ENCODE data around the gene ATXN7L2.
A peak's percentile ranks its signal among the peaks of the same experiment; 100 is the strongest.

The ATXN7L2 gene

DNA sequence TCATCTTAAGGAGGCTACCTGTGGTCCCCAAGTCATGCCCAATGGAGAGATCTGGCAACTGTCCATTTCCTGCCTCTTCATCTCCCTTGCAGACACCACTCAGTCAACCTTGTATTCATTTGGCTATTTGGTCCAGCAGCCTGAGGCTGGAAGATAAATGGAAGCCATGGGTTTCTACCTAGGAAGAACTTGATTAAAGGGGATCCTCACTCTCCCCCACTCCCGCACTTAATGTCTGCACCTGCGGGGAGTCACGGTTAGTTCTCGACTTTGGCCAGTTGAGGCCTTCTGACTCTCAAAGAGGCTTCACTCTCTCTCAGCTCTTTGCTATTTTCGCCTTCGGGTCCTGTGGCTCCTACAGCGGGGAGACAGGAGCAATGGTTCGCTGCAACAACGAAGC is 8.4 kb upstream of the ATXN7L2 start:
- DNase-seq (ENCODE audit: low spot score): no peak

DNA sequence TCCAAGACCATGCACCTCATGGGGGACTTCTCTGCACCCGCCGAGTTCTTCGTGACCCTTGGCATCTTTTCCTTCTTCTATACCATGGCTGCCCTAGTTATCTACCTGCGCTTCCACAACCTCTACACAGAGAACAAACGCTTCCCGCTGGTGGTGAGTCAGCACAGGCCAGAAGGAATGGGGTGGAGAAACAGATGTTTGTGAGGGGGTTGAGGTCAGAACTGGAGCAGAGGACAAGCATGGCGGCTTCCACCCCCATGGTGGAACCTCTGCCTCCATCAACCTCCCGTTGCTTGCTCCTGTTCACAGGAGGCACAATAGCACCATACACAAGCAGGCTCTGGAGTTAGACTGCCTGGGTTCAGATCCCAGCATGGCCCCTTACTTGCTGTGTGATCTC is 6.9 kb upstream of the ATXN7L2 start:
- no peak for DNase-seq (ENCODE audit: low spot score)

DNA sequence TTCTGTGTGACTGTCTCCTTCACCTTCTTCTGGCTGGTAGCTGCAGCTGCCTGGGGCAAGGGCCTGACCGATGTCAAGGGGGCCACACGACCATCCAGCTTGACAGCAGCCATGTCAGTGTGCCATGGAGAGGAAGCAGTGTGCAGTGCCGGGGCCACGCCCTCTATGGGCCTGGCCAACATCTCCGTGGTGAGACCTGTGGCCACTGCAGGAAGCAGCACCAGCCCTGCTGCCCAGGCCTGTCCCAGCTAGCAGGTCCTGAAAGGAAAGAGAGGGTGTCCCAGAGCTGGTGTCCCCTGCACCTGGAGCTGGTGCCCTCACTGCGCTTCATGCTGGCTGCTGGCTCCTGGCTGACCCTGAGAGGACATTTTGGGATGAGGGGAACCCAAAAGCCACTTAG is 5.9 kb upstream of the ATXN7L2 start:
- no peak for DNase-seq (ENCODE audit: low spot score)

DNA sequence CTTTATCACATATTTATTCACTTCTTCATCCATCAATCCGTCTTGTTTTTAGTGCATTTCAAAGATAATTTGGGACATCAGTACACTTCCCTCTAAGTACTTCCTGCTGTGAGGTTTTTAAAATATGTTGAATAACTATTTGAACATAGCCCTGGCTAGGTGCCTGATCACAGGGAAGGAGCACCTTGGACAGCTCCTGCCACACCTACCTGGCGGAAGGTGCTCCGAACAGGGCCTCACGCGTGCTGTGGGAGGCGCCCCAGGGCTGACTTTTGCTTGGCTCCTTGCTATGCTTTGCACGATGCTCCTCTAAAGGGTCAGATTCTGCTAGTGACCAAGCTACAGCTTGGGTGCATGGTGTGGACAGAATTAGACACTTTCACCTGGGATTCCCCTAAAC is 4.9 kb upstream of the ATXN7L2 start:
- peak; percentile 39 for DNase-seq (ENCODE audit: low spot score)

DNA sequence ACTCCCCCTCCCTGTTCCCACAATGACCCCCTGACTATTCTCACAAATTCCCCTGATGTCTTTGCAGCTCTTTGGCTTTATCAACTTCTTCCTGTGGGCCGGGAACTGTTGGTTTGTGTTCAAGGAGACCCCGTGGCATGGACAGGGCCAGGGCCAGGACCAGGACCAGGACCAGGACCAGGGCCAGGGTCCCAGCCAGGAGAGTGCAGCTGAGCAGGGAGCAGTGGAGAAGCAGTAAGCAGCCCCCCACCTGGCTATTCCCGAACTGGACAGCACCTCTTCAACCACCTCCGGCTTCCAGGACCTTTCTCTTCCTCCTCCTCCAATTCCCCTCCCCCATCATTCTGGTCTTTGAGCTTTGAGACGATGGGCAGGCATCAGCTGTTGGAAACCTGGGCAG is 4.4 kb upstream of the ATXN7L2 start:
- no peak for DNase-seq (ENCODE audit: low spot score)

DNA sequence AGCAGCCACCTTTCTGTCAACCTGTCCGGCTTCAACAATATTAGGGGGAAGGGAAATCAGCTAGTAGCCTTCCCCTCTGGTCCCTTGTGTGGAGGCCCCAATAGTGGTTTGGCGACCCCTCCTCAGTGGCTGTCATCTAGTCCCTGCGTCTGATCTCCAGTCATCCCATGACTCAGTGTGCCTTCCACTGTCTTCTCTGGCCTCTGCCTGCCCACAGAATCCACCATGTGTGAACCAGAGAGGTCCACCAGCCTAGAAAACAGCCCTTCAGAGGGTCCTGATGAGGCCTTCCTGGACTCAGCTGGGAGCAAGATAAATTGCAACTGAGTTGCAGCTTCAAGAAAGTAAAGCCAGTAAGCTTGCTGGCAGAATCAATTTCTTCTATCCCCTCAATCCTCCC is 3.8 kb upstream of the ATXN7L2 start:
- DNase-seq (ENCODE audit: low spot score): no peak

DNA sequence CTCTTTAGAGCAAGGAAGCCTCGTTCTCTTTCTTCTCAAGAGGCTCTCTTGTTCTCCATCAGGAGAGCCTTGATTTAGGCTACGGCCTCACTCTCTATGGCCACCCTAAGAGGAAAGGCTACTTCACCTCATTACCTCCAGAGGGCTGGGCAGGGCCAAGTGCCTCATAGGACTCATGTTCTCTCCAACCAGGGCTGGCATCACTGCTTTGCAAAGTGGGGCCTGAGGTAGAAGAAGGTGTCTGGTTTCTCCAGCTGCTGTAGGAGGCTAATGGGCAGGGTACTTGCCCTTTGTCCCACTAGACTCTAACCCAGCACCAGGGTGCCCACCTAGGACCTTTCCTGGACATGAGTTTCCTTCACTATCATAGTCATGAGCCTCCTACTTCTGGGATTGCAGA is 2.1 kb upstream of the ATXN7L2 start:
- no peak for DNase-seq (ENCODE audit: low spot score)

DNA sequence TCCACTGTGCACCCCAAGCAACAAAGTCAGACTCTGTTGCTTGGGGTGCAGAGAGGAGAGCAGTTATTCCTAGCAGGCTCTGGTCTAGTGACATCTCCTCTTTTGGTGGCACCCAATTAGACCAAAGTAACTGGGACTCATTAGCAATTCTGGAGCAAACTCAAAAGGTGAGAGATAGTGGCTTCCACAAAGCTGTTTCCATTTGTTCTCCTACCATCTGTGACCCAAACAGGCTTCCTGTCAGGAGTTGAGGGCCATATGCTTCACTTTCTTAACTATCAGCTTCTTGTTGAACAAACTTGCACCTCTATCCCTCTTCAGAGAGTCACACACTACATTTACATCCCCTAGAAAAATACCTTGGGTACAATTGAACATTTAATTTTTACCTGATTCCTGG is 1.5 kb upstream of the ATXN7L2 start:
- DNase-seq (ENCODE audit: low spot score): no peak

DNA sequence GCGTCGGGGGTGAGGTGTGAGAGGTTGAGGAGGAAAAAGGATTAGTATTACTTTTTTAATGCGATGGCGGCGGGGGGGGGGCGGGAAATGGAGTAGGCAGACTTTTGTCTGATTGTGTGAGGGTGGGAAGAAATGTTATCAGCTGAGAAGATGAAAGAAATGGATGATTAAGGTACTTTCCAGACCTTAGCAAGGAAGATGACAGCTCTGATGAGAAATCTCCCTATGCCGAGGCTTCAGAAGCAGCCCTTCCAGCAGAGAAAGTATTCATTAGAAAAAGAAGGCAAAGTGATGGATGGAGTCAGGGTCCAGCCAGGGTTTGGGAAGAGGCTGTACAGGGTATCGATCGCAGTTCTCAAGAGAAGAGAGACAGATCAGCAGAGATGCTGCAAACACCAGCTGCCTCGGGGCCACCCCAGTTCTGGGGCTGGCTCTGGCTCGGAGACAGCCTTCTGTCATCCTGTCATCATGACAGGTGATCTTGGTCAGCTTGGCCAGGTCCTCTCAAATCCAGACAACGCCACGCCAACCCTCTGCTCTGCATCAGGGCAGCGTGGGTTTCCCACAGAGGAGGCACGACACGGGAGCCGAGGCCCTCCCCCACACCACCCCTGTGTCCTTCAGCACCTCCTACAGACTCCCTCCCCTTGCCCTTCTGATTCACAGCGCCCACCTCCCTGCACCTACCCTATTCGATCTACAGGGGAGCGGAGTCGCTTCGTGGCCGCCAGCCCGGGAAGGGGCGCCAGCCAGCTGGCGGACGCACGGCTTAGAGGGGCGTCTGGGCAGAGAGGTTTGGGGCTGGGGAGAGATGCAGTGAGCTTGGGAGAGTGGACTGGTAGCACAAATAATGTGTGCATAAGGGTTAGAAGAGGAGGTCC is 674 bp upstream of the ATXN7L2 start:
- DNase-seq (ENCODE audit: low spot score): peak; percentile 51

DNA sequence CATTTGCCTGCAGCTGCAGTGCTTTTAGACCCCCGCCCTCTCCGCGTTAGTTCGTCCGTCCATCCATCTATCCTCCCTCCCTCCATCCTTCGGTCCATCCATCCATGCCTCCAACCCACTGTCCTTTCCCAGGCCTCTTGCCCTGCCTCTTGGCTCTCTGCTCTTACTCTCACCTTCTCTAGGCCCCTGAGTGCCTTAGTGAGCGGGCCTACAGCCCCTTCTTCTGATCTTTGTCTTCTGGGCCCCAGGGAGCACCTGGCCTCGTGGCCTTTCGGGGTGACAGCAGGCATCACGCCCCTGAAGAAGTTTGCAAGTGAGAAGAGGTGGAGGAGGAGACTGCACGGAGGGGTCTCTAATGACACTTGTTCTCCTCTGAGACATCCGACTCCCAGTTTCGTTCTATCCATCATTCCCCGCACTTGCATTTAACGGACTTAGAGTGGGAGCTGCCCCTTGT is 842 bp downstream of the ATXN7L2 start:
- no peak for DNase-seq (ENCODE audit: low spot score)

DNA sequence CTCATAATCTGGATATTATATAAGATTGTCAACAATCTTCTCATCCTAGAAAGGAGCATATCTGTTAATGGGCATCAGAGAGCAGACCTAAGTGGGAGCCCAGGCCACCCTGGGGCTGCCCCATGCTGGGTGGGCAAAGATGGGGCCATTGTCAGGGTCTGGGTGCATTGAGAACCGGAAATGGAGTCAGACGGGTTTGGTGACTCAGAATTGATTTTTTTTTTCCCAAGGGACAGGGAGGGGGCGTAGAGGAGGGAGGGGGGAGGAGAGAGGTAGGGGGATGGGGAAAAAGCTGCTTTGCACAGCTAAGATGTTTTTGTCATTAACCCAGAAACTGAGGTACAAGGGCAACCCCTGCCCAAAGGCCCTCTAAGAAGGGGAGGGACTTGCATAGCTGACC is 1.3 kb downstream of the ATXN7L2 start:
- no peak for DNase-seq (ENCODE audit: low spot score)

DNA sequence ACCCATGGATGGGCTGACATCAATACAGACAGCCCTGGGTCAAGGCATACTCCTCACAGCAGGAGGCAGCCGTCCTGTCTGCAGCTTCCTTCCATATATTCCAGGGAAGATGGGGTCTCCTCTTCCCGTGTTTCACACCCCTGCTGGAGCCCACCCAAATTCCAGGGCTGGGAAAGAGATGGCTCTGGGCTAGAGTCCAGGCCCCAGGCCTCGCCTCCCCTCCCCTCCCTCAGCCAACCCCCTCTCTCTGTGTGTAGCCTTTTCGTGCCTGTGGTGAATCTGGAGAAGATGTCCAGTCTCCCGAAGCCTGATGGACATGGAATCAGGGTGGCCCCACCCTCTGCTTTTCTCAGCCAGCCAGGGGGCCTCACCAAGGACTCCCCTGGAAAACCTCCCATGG is 3.6 kb downstream of the ATXN7L2 start:
- no peak for DNase-seq (ENCODE audit: low spot score)

DNA sequence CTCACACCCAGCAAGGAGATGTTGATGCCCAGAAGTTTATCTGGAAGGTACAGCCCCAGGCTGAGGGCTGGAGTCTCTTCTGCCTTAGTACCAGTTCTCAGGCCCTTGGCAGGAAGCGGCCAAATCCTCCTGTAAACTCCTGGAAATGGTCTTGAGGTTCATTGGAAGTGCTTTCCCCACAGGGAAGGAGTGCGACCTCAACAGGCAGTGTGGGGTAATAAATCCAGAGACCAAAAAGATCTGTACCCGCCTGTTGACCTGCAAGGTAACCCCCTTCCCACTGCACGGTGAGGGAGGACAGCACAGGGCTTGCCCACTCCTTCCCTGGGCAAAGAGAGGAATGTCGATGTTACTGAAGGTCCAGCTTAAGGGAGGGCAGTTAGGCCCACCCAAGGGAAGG is 4.5 kb downstream of the ATXN7L2 start:
- no peak for DNase-seq (ENCODE audit: low spot score)

DNA sequence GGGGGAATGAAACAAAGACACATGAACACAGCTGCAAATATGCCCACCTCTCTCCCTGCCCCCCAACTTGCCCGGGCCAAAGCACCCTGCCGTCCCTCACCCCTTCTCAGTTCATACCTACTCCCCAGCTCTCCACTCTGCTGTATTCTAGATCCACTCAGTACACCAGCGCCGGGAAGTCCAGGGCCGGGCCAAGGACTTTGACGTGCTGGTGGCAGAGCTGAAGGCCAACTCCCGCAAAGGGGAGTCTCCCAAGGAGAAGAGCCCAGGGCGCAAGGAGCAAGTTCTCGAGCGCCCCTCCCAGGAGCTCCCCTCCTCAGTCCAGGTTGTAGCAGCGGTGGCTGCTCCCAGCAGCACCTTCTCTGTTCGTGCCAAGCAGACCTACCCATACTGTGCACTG is 5.0 kb downstream of the ATXN7L2 start:
- DNase-seq (ENCODE audit: low spot score): no peak

DNA sequence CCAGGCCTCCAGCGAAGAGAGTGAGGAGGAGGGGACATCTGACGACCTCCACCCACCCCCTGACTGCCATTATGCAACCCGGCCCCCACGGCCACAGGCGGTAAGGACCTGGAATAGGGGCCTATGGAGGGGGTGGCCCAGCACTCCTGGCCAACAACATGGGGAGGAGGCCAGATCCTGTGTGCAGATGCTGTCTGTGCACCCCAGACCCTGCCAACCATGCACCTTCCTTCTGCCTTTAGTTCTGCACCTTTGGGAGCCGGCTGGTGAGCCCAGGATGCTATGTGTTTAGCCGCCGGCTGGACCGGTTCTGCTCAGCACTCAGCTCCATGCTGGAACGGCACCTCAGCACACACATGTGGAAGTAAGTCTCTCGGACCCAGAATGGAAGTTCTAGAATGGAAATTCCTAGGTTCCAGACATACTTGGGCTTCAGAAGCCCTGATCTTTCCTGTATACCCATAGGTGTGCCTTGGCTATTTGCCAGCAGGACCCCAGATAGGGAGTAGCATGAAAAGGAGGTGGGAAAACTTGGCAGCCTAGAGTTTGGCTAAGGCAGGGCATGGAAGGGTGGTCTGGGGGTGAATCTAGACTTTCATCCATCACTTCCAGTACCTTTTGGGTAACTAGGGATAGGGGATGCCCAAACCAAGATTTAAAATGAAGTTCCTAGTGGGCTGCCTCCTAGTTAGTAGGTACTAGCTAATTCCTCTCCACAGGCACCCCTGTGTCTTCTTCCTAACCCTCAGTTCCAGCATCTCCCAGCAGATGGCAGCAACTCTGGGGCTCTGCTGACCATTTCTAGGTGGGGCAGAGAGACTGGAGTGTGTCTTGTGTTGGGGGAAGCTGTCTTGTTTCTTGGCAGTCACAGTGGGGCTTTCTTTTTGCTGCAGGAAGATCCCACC is 6.6 kb downstream of the ATXN7L2 start:
- peak; percentile 81 for DNase-seq (ENCODE audit: low spot score)

DNA sequence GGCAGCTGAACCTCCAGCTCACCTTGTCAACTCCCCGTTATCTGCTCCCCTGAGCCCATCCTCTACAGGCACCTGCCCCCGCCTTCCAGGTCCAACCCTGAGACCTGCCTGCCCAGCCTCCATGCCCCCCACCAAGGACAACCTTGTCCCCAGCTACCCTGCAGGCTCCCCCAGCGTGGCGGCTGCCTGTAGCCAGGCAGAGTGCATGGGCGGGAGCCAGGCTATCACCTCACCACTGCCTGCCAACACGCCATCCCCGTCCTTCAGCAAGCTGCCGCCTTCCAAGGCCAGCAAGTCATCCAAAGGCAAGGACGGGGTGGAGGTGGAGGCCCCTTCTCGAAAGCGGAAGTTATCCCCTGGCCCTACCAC is 7.2 kb downstream of the ATXN7L2 start:
- DNase-seq (ENCODE audit: low spot score): no peak

DNA sequence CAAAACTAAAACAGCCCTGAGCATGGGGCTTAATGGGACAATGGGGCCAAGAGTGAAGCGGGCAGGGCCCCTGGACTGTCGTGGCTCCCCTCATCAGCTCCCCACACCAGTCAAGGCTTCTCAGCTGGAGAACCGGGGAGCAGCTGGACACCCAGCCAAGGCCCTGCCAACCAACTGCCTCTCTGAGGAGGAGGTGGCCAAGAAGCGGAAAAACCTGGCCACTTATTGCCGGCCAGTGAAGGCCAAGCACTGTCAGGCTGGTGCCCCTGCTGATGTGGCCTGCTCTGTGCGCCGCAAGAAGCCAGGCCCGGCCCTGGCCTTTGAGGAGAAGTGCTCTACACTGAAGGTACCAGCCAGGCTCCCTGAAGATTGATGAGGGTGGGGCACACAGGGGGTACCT is 7.7 kb downstream of the ATXN7L2 start:
- no peak for DNase-seq (ENCODE audit: low spot score)

DNA sequence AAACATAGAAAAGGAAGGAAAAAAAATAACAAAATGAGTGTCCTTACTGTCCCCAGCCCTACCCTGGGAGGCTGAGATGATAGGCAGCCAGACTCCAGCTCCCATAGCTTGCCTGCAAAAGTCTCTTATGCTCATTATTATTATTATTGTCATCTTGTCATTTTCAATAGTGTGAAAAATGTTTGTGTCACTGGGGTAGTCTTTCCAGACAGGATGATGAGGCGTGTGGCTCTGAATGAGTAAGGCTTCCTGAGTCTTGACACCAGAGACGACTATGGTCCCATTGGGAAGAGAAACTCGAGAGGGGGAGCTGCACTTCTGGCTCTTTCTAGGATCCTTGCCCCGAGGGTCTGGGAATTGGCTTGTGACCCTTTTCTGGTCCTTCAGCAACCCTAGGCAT is 9.1 kb downstream of the ATXN7L2 start:
- no peak for DNase-seq (ENCODE audit: low spot score)

DNA sequence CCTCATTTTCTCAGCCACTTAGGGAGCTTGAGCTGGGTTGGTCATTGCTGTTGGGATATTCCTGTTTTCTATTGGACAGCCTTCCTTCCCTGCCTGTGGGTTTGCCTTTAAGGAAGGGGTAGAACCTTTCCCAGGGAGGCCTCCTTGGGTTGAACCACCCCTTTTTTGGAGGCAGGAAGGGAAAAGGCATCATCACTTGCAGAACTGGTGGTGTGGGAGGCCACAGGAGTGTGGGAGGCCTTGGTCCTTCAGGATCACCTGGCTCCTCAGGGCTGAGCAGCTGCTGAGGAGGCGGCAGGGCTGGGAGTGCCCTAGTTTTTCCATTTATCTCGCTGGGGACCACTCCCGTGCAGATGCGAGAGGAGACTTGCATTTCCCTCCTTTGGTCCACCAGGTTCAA is 9.5 kb downstream of the ATXN7L2 start:
- DNase-seq (ENCODE audit: low spot score): no peak

DNA sequence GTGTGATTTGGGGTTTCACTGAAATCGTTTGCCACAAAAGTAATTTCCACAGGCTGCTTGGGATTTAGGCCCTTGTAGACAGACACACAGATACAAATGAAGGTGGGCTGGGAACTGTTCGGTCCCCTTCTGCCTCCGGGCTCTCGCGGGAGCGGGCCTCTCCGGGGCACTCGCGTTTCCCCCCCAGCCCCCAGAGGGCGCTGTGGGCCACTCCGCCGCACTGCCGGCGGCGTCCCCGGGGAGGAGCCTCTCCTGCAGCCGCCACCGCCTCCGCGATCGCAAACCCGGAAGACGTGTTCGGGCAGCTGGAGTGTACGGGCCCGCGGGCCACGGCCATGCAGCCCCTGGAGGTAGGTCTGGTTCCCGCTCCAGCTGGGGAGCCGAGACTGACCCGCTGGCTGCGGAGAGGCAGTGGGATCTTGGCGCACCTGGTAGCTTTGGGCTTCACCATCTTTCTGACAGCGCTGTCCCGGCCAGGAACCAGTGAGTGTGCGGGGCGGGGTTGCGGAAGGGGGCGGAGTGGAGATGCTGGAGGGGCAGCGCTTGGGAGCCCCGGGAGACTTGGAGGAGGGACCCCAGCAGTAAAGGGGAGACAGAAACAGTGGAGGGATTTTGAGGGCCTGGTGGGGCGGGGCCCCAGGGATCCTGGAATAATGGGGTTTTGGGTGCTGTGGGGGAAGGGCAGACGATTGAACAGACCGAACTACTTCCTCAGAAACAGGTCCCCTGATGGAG is 10.3 kb downstream of the ATXN7L2 start, which contains the start of gene CYB561D1:
TSS of gene CYB561D1 (plus strand) at position 290 of the 735 bp plus-strand sequence. CDS start at position 336, 46 bp downstream.
- DNase-seq (ENCODE audit: low spot score): peak; percentile 87

DNA sequence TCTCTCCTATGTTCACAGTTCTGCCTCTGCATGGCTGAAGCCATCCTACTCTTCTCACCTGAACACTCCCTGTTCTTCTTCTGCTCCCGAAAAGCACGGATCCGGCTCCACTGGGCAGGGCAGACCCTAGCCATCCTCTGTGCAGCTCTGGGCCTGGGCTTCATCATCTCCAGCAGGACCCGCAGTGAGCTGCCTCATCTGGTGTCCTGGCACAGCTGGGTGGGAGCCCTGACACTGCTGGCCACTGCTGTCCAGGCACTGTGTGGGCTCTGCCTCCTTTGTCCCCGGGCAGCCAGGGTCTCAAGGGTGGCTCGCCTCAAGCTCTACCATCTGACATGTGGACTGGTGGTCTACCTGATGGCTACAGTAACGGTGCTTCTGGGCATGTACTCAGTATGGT is 12.0 kb downstream of the ATXN7L2 start:
- no peak for DNase-seq (ENCODE audit: low spot score)

DNA sequence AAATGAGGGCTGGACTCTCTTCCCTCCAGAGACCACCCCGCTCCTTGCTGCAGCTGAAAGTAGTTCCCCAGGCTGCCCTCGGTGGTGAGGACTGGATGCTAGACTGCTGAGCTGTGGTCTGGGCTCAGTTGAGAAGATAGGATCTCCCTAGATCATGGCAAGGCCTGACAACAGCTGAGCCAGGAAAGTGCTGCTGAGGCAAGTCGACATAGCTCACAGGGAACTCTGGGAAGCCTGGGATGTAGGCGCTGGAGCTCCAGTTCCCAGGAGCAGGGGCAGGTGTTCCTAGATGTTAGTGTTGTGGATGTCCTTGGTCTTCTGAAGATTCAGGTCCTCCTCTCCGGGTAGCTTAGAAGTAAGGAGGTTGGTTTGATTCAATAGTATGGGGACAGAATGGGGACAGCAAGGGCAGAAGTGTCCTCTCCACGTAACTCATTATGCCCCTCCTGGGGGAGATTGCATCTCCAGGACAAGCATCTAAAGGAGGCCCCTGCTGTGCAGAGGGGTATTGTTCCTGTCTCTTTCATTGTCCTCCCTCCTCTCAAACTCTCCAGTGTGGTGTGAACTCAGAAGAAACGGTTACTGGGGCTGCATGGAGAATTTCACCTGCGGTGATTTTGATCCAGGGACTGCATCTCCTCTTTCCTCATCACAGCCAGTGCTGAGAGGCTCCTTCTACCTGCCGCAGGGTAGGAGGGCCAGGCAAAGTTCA is 13.9 kb downstream of the ATXN7L2 start:
- DNase-seq (ENCODE audit: low spot score): no peak

Measured in CD4-positive, alpha-beta T cell treated with Interleukin-2 at 100 ng/mL for 4 hours (primary cell).